Measurements from ENCODE around the gene FAIM.
"Not testable (repeated sequence)": the region's sequence is repeated elsewhere in the genome, so short reads cannot be mapped to it uniquely, and the experiment has no call there.

DNA sequence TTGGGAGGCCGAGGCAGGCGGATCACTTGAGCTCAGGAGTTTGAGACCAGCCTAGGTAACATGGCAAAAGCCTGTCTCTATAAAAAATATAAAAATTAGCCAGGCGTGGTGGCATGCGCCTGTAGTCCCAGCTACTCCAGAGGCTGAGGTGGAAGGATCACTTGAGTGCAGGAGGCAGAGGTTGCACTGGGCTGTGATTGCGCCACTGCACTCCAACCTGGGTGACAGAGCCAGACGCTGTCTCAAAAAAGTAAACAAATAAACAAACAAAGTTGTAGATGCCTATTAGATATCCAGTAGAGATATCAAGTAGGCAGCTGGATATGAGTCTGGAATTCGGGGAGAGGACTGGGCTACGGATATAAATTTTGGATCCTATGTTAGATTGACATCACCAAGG, 38.9 kb upstream of the FAIM start:
- TF ChIP-seq, protein P1, sequence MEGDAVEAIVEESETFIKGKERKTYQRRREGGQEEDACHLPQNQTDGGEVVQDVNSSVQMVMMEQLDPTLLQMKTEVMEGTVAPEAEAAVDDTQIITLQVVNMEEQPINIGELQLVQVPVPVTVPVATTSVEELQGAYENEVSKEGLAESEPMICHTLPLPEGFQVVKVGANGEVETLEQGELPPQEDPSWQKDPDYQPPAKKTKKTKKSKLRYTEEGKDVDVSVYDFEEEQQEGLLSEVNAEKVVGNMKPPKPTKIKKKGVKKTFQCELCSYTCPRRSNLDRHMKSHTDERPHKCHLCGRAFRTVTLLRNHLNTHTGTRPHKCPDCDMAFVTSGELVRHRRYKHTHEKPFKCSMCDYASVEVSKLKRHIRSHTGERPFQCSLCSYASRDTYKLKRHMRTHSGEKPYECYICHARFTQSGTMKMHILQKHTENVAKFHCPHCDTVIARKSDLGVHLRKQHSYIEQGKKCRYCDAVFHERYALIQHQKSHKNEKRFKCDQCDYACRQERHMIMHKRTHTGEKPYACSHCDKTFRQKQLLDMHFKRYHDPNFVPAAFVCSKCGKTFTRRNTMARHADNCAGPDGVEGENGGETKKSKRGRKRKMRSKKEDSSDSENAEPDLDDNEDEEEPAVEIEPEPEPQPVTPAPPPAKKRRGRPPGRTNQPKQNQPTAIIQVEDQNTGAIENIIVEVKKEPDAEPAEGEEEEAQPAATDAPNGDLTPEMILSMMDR (IDR thresholded peaks at IDR 0.05), result not testable (repeated sequence)
- not testable (repeated sequence) for TF ChIP-seq POLR2AphosphoS5 (IDR thresholded peaks at IDR 0.05)
